Measurements from ENCODE around the gene NOS1AP. TPM values are rescaled to one million over a fixed set of nuclear protein-coding genes. Genes with fewer than 3 reads are reported as not detected.
"Not testable (repeated sequence)": the region's sequence is repeated elsewhere in the genome, so short reads cannot be mapped to it uniquely, and the experiment has no call there.

Gene NOS1AP
- total RNA-seq, 4 donors from 2014 or later = 8.5 to 34.8 (median 14.1) TPM

DNA sequence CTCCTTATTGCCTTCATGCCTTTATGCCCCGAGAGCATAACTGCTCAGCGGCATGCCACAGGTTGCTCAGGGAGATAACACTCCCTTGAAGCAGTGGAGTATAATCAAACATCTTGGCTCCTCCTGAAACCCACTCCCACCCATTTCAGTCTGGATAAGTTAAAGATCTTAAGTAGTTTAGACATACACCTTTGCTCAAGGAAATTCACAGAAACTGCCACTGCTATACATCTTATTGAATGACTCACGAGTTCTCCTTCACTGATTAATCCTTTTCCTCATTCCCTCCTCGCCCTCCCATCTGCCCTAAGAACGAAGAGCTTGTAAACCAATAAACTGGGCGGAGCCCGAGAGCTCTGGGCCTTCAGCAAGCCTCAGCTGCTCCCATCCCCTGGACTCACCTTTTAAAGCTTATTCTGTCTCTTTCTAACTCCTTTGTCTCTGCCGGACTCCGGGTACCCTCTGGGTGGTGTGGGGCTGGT, 350.0 kb downstream of the NOS1AP start:
- TF ChIP-seq POLR2A (IDR thresholded peaks at IDR 0.05) = peak; percentile 48
- peak in 1 of 3 donors; percentile 13 for TF ChIP-seq POLR2AphosphoS5 (IDR thresholded peaks at IDR 0.05)
- H3K9me3 ChIP-seq; intact Hi-C loops (cut with DNase I; ENCODE audit: low total_unique reads); in situ Hi-C loops (cut with MboI; ENCODE audit: low pct_ligation_motif_present in 1 of 4, low pct_unique_long_range_greater_than_20kb in 1 of 4, low sequenced_read_pairs in 3 of 4); H3K27me3 ChIP-seq; H3K36me3 ChIP-seq: not testable (repeated sequence)
- DNase-seq = peak; percentile 77
- peak overlapping the region in 2 of 4 donors; percentile 8 to 24 for H3K4me3 ChIP-seq
- 34 to 43% methylated on average over 4 to 9 of the region's 9 CpGs for WGBS, 2 donors (ENCODE audit: low coverage in 1 of 2)
- H3K4me1 ChIP-seq = peaks cover 0 to 25% (median 12%) of the 10 kb centered on the region in 4 donors
- H3K27ac ChIP-seq = peak overlapping the region; percentile 70 to 84 (median 82)

Small RNA genes lying within 50 kb of the gene (small RNA-seq; reads per million reads assigned to genes)
- gene MIR4654 = 0 to 0.18 (median 0.07) reads per million in 4 donors
- 0 to 1.1 (median 0) reads per million in 4 donors for gene MIR556
- 0 reads per million in 4 donors for gene RNA5SP61

Other genes with a start within 250 kb of the NOS1AP start
- 1 to 10 TPM; 1.6 to 5.2 (median 3.7) TPM for gene OLFML2B, start 45.8 kb upstream of the NOS1AP start, total RNA-seq

Data from transverse colon (tissue), 4 donors.